Omental fat pad (tissue), 4 donors: ENCODE data around the gene IGFN1. TPM values are rescaled to one million over a fixed set of nuclear protein-coding genes. Genes with fewer than 3 reads are reported as not detected.

ENCODE experiments used
- ATAC-seq: fragments of 150-250 bp; one replicate; pipeline ENCODE4 v1.9.1; 2016; ENCODE audit warnings: mild to moderate bottlenecking, moderate library complexity; ENCODE audit not compliant: low FRiP score
- DNase-seq: peaks from one replicate; pipeline ENCODE4 v3.0.0-alpha.2; 2019; ENCODE audit warnings: low spot score
- CTCF ChIP-seq, 3 donors: fragments of 450-650 bp; IDR thresholded peaks; one replicate each; pipeline ENCODE4 v1.5.1; 2016 to 2017; ENCODE audit warnings: antibody characterized with exemption in 3 of 3, mild to moderate bottlenecking in 3 of 3, moderate library complexity in 2 of 3
- total RNA-seq, 4 donors: library from RNA; depleted of rRNA; stranded (reverse); fragments of >200 nt; gene quantifications; one replicate each; pipeline ENCODE4 v1.1.0, GENCODE V29; 2016

IGFN1 gene
- total RNA-seq, 4 donors from 2014 or later = 0.12 TPM; not detected in 3

- no peak for TF ChIP-seq CTCF (IDR thresholded peaks at IDR 0.05)
- ATAC-seq (peak; percentile 41), DNase-seq (no peak)
These were observed 69.0 kb downstream of the IGFN1 start for GRCh38 chr1:201259476-201260235.

- DNase-seq (no peak), ATAC-seq (no peak)
- no peak for TF ChIP-seq CTCF (IDR thresholded peaks at IDR 0.05)
These were observed 69.6 kb downstream of the IGFN1 start for GRCh38 chr1:201260236-201260590.

- ATAC-seq = no peak
- DNase-seq = no peak
- no peak for TF ChIP-seq CTCF (IDR thresholded peaks at IDR 0.05)
These were observed 70.2 kb downstream of the IGFN1 start for GRCh38 chr1:201260648-201261311.

- TF ChIP-seq CTCF (IDR thresholded peaks at IDR 0.05) = no peak
- ATAC-seq (no peak), DNase-seq (no peak)
These were observed 71.3 kb downstream of the IGFN1 start for GRCh38 chr1:201261771-201262547.

- no peak for ATAC-seq
- no peak for TF ChIP-seq CTCF (IDR thresholded peaks at IDR 0.05)
- DNase-seq = no peak
These were observed 72.5 kb downstream of the IGFN1 start for GRCh38 chr1:201262963-201263608.

GRCh38 chr1:201264072-201264471 is 73.4 kb downstream of the IGFN1 start:
- TF ChIP-seq CTCF (IDR thresholded peaks at IDR 0.05) = no peak
- ATAC-seq = no peak
- DNase-seq = no peak
